ENCODE measurements around the gene MPL.

MPL gene

GRCh38 chr1:43382027-43382779 is 44.6 kb downstream of the MPL start:
- TF ChIP-seq ISL1 (CRISPR knock-in tag; IDR thresholded peaks at IDR 0.05): no peak
- TF ChIP-seq PPARA (CRISPR knock-in tag; IDR thresholded peaks at IDR 0.05; ENCODE audit: borderline replicate concordance): no peak
- TF ChIP-seq POU6F1 (CRISPR knock-in tag; IDR thresholded peaks at IDR 0.05; ENCODE audit: borderline replicate concordance, low read depth): no peak
- no peak for TF ChIP-seq GLIS3 (CRISPR knock-in tag; IDR thresholded peaks at IDR 0.05)
- TF ChIP-seq OSR1 (CRISPR knock-in tag; IDR thresholded peaks at IDR 0.05): no peak
- peak; percentile 20; the same call in 2 of the 3 replicates for ATAC-seq

GRCh38 chr1:43383449-43383848 is 45.8 kb downstream of the MPL start:
- peak; percentile 30; the same call in 2 of the 3 replicates for ATAC-seq
- TF ChIP-seq ZNF70 (CRISPR knock-in tag; IDR thresholded peaks at IDR 0.05): no peak
- no peak for TF ChIP-seq GLIS3 (CRISPR knock-in tag; IDR thresholded peaks at IDR 0.05)
- TF ChIP-seq SNAI2 (CRISPR knock-in tag; IDR thresholded peaks at IDR 0.05): no peak
- TF ChIP-seq, protein P1, sequence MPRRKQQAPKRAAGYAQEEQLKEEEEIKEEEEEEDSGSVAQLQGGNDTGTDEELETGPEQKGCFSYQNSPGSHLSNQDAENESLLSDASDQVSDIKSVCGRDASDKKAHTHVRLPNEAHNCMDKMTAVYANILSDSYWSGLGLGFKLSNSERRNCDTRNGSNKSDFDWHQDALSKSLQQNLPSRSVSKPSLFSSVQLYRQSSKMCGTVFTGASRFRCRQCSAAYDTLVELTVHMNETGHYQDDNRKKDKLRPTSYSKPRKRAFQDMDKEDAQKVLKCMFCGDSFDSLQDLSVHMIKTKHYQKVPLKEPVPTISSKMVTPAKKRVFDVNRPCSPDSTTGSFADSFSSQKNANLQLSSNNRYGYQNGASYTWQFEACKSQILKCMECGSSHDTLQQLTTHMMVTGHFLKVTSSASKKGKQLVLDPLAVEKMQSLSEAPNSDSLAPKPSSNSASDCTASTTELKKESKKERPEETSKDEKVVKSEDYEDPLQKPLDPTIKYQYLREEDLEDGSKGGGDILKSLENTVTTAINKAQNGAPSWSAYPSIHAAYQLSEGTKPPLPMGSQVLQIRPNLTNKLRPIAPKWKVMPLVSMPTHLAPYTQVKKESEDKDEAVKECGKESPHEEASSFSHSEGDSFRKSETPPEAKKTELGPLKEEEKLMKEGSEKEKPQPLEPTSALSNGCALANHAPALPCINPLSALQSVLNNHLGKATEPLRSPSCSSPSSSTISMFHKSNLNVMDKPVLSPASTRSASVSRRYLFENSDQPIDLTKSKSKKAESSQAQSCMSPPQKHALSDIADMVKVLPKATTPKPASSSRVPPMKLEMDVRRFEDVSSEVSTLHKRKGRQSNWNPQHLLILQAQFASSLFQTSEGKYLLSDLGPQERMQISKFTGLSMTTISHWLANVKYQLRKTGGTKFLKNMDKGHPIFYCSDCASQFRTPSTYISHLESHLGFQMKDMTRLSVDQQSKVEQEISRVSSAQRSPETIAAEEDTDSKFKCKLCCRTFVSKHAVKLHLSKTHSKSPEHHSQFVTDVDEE (CRISPR knock-in tag; IDR thresholded peaks at IDR 0.05): no peak
- TF ChIP-seq RARB (CRISPR knock-in tag; IDR thresholded peaks at IDR 0.05): no peak
- TF ChIP-seq ISL1 (CRISPR knock-in tag; IDR thresholded peaks at IDR 0.05): no peak
- no peak for TF ChIP-seq POU6F1 (CRISPR knock-in tag; IDR thresholded peaks at IDR 0.05; ENCODE audit: borderline replicate concordance, low read depth)
- no peak for TF ChIP-seq ZNF8 (CRISPR knock-in tag; IDR thresholded peaks at IDR 0.05)
- no peak for TF ChIP-seq BACH2 (CRISPR knock-in tag; IDR thresholded peaks at IDR 0.05; ENCODE audit: borderline replicate concordance)
- TF ChIP-seq ARNTL (CRISPR knock-in tag; IDR thresholded peaks at IDR 0.05; ENCODE audit: borderline replicate concordance, low read depth): no peak
- no peak for TF ChIP-seq TOX (CRISPR knock-in tag; IDR thresholded peaks at IDR 0.05; ENCODE audit: borderline replicate concordance)
- TF ChIP-seq, protein P2, sequence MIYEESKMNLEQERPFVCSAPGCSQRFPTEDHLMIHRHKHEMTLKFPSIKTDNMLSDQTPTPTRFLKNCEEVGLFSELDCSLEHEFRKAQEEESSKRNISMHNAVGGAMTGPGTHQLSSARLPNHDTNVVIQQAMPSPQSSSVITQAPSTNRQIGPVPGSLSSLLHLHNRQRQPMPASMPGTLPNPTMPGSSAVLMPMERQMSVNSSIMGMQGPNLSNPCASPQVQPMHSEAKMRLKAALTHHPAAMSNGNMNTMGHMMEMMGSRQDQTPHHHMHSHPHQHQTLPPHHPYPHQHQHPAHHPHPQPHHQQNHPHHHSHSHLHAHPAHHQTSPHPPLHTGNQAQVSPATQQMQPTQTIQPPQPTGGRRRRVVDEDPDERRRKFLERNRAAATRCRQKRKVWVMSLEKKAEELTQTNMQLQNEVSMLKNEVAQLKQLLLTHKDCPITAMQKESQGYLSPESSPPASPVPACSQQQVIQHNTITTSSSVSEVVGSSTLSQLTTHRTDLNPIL (CRISPR knock-in tag; IDR thresholded peaks at IDR 0.05; ENCODE audit: low read depth): no peak

DNA sequence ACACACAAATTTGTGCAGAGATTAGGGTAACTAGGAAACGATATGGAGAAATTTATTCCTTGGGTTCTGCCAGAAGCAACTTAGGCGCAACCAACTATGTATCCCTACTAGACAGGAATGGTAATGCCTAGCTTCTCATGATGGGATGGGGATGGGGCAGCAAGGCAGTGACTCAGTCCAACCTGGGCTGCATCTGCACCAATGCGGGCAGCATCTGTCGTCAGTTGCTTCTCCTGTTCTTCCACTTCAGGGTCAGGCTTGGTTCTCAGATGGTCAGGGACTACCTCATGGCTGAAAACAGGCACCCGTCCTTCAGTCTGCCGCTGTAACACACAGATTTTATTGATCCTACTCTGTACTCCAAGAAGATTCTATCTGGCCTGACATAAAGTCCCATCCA is 49.1 kb downstream of the MPL start:
- TF ChIP-seq, protein P3, sequence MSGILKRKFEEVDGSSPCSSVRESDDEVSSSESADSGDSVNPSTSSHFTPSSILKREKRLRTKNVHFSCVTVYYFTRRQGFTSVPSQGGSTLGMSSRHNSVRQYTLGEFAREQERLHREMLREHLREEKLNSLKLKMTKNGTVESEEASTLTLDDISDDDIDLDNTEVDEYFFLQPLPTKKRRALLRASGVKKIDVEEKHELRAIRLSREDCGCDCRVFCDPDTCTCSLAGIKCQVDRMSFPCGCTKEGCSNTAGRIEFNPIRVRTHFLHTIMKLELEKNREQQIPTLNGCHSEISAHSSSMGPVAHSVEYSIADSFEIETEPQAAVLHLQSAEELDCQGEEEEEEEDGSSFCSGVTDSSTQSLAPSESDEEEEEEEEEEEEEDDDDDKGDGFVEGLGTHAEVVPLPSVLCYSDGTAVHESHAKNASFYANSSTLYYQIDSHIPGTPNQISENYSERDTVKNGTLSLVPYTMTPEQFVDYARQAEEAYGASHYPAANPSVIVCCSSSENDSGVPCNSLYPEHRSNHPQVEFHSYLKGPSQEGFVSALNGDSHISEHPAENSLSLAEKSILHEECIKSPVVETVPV (CRISPR knock-in tag; IDR thresholded peaks at IDR 0.05): no peak
- TF ChIP-seq OSR1 (CRISPR knock-in tag; IDR thresholded peaks at IDR 0.05): no peak
- TF ChIP-seq, protein P4, sequence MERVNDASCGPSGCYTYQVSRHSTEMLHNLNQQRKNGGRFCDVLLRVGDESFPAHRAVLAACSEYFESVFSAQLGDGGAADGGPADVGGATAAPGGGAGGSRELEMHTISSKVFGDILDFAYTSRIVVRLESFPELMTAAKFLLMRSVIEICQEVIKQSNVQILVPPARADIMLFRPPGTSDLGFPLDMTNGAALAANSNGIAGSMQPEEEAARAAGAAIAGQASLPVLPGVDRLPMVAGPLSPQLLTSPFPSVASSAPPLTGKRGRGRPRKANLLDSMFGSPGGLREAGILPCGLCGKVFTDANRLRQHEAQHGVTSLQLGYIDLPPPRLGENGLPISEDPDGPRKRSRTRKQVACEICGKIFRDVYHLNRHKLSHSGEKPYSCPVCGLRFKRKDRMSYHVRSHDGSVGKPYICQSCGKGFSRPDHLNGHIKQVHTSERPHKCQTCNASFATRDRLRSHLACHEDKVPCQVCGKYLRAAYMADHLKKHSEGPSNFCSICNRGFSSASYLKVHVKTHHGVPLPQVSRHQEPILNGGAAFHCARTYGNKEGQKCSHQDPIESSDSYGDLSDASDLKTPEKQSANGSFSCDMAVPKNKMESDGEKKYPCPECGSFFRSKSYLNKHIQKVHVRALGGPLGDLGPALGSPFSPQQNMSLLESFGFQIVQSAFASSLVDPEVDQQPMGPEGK (CRISPR knock-in tag; IDR thresholded peaks at IDR 0.05; ENCODE audit: borderline replicate concordance): no peak
- no peak for TF ChIP-seq RARB (CRISPR knock-in tag; IDR thresholded peaks at IDR 0.05)
- no peak for TF ChIP-seq ZNF8 (CRISPR knock-in tag; IDR thresholded peaks at IDR 0.05)
- no peak for ATAC-seq

All from SK-N-SH treated with all-trans-retinoic acid at 6 μM for 48 hours (cell line).